Neural cell (in vitro differentiated cells): ENCODE results near the gene TGDS. TPM values are rescaled to one million over a fixed set of nuclear protein-coding genes. Genes with fewer than 3 reads are reported as not detected.

Experiments
- H2AFZ ChIP-seq: fragments of 200-600, 300-800 bp; sonication (generic), shearing (Covaris generic); 2 replicates; pipeline ENCODE4 v1.6.0; 2014; ENCODE audit warnings: low read depth, mild to moderate bottlenecking, antibody characterized with exemption, low read length, moderate library complexity
- H3F3A ChIP-seq: fragments of 200-600 bp; shearing (Covaris generic); 2 replicates; pipeline ENCODE4 v1.6.1; 2016; ENCODE audit warnings: mild to moderate bottlenecking, moderate library complexity, mixed read lengths, antibody characterized with exemption, low read length; ENCODE audit not compliant: insufficient read depth, poor library complexity, severe bottlenecking
- H3K27ac ChIP-seq: fragments of 200-600, 300-800 bp; sonication (generic), shearing (Covaris generic); 2 replicates; pipeline ENCODE4 v1.5.1; 2014; ENCODE audit warnings: mild to moderate bottlenecking, low read length, moderate library complexity
- H3K27me3 ChIP-seq: fragments of 300-800, 200-600 bp; sonication (generic), shearing (Covaris generic); 2 replicates; pipeline ENCODE4 v1.6.0; 2014; ENCODE audit warnings: mild to moderate bottlenecking, low read depth, low read length, moderate library complexity; ENCODE audit not compliant: insufficient read depth
- H3K36me3 ChIP-seq: fragments of 300-800, 200-600 bp; sonication (generic), shearing (Covaris generic); 2 replicates; pipeline ENCODE4 v1.5.1; 2014; ENCODE audit warnings: mild to moderate bottlenecking, antibody characterized with exemption, low read length, moderate library complexity; ENCODE audit not compliant: insufficient read depth
- H3K4me2 ChIP-seq: fragments of 300-800, 200-600 bp; sonication (generic), shearing (Covaris generic); 2 replicates; pipeline ENCODE4 v1.6.0; 2014; ENCODE audit warnings: mild to moderate bottlenecking, low read length
- H3K4me3 ChIP-seq: fragments of 300-800, 200-600 bp; sonication (generic), shearing (Covaris generic); 2 replicates; pipeline ENCODE4 v1.5.1; 2014; ENCODE audit warnings: mild to moderate bottlenecking, low read length, moderate library complexity
- H3K79me2 ChIP-seq: fragments of 200-600 bp; shearing (Covaris generic); replicated peaks from 2 replicates; pipeline ENCODE4 v1.6.0; 2014; ENCODE audit warnings: mild to moderate bottlenecking, low read length, moderate library complexity; ENCODE audit not compliant: insufficient read depth
- H3K9ac ChIP-seq: fragments of 300-800, 200-600 bp; sonication (generic), shearing (Covaris generic); 2 replicates; pipeline ENCODE4 v1.6.1; 2016; ENCODE audit warnings: mild to moderate bottlenecking, low read length, mixed read lengths
- H3K9me2 ChIP-seq: fragments of 200-600 bp; shearing (Covaris generic); 2 replicates; pipeline ENCODE4 v1.6.1; 2016; ENCODE audit warnings: mild to moderate bottlenecking, low read length, mixed read lengths; ENCODE audit not compliant: insufficient read depth
- H3K9me3 ChIP-seq: fragments of 200-600, 300-800 bp; sonication (generic), shearing (Covaris generic); 2 replicates; pipeline ENCODE4 v1.6.1; 2016; ENCODE audit warnings: mild to moderate bottlenecking, mixed run types, low read length, moderate library complexity, mixed read lengths
- H4K20me1 ChIP-seq: fragments of 200-600 bp; shearing (Covaris generic); 2 replicates; pipeline ENCODE4 v1.6.1; 2016; ENCODE audit warnings: mild to moderate bottlenecking, mixed run types; ENCODE audit not compliant: insufficient read depth
- EP300 ChIP-seq: fragments of 450-650 bp; conservative IDR thresholded peaks from 2 replicates; pipeline ENCODE4 v1.6.1; 2014; ENCODE audit warnings: antibody characterized with exemption, mild to moderate bottlenecking, moderate library complexity; ENCODE audit not compliant: poor library complexity, severe bottlenecking
- EZH2 ChIP-seq: fragments of 200-600, 300-800 bp; shearing (Covaris generic), sonication (generic); IDR thresholded peaks from 2 replicates; pipeline ENCODE4 v1.6.1; 2014; ENCODE audit warnings: antibody characterized with exemption, low read length, borderline replicate concordance, mild to moderate bottlenecking; ENCODE audit not compliant: insufficient read depth, poor library complexity, severe bottlenecking
- MXI1 ChIP-seq: fragments of 450-650 bp; conservative IDR thresholded peaks from 2 replicates; pipeline ENCODE4 v1.6.1; 2014; ENCODE audit warnings: antibody characterized with exemption, mild to moderate bottlenecking; ENCODE audit not compliant: poor library complexity, severe bottlenecking
- POLR2AphosphoS5 ChIP-seq: IDR thresholded peaks from 2 replicates; pipeline ENCODE4 v1.6.1; 2012
- RAD21 ChIP-seq: fragments of 450-650 bp; conservative IDR thresholded peaks from 2 replicates; pipeline ENCODE4 v1.6.1; 2014; ENCODE audit warnings: antibody characterized with exemption, mild to moderate bottlenecking, moderate library complexity
- SMC3 ChIP-seq: fragments of 450-650 bp; conservative IDR thresholded peaks from 2 replicates; pipeline ENCODE4 v1.6.1; 2014; ENCODE audit warnings: antibody characterized with exemption, mild to moderate bottlenecking, moderate library complexity; ENCODE audit not compliant: poor library complexity
- TAF1 ChIP-seq: IDR thresholded peaks from 2 replicates; pipeline ENCODE4 v1.6.1; 2012; ENCODE audit warnings: low read depth
- polyA plus RNA-seq: library from polyadenylated mRNA; depleted of rRNA; stranded (reverse); fragments of >200 nt; gene quantifications from 2 replicates; pipeline ENCODE4 v1.2.3, GENCODE V29; 2014
- TF ChIP-seq, protein P1 (sequence below): IDR thresholded peaks from 2 replicates; pipeline ENCODE4 v1.6.1; 2012; ENCODE audit warnings: borderline replicate concordance
- TF ChIP-seq, protein P2 (sequence below): fragments of 450-650 bp; IDR thresholded peaks from 2 replicates; pipeline ENCODE4 v1.5.1; 2014; ENCODE audit warnings: antibody characterized with exemption, mild to moderate bottlenecking, moderate library complexity; ENCODE audit not compliant: poor library complexity, severe bottlenecking

The TGDS gene
- polyA plus RNA-seq, 1 donor from 2014 or later, result 10.2 TPM

DNA sequence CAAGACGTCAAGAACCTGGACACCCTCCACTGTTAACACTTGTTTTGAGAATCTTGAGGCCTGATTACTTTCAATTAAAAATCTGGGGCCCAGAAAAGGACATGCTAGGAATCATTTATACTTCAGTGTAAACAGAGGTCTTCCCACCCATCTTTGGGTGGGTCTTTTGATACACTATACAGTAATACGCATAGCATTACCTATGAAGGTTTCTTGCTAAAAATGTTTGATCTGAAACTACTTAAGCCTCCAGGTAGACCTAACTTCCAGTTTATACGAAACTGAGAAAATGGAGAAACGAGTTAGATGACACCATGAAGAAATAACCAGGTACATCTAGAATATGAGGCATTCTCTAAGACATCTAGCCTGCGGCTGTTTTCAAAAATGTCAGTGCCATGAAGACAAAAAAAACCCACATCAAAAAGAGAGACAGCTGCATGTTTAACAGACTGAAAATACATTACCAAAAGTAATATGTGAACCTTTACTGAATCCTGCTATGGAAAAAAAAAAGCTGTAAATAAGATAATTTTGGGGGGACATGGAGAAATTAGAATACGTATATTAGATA, 36.6 kb downstream of the TGDS start:
- H3K36me3 ChIP-seq, result no peaks in the 10 kb centered on the region
- no peaks in the 10 kb centered on the region for H3K9me3 ChIP-seq
- no peaks in the 10 kb centered on the region for H3K27me3 ChIP-seq
- H4K20me1 ChIP-seq, result no peaks in the 10 kb centered on the region
- TF ChIP-seq EZH2 (no peak), SMC3 (no peak), EP300 (no peak), MXI1 (no peak), RAD21 (no peak), POLR2AphosphoS5 (no peak)
- TF ChIP-seq, protein P1, sequence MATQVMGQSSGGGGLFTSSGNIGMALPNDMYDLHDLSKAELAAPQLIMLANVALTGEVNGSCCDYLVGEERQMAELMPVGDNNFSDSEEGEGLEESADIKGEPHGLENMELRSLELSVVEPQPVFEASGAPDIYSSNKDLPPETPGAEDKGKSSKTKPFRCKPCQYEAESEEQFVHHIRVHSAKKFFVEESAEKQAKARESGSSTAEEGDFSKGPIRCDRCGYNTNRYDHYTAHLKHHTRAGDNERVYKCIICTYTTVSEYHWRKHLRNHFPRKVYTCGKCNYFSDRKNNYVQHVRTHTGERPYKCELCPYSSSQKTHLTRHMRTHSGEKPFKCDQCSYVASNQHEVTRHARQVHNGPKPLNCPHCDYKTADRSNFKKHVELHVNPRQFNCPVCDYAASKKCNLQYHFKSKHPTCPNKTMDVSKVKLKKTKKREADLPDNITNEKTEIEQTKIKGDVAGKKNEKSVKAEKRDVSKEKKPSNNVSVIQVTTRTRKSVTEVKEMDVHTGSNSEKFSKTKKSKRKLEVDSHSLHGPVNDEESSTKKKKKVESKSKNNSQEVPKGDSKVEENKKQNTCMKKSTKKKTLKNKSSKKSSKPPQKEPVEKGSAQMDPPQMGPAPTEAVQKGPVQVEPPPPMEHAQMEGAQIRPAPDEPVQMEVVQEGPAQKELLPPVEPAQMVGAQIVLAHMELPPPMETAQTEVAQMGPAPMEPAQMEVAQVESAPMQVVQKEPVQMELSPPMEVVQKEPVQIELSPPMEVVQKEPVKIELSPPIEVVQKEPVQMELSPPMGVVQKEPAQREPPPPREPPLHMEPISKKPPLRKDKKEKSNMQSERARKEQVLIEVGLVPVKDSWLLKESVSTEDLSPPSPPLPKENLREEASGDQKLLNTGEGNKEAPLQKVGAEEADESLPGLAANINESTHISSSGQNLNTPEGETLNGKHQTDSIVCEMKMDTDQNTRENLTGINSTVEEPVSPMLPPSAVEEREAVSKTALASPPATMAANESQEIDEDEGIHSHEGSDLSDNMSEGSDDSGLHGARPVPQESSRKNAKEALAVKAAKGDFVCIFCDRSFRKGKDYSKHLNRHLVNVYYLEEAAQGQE, result no peak
- TF ChIP-seq, protein P2, sequence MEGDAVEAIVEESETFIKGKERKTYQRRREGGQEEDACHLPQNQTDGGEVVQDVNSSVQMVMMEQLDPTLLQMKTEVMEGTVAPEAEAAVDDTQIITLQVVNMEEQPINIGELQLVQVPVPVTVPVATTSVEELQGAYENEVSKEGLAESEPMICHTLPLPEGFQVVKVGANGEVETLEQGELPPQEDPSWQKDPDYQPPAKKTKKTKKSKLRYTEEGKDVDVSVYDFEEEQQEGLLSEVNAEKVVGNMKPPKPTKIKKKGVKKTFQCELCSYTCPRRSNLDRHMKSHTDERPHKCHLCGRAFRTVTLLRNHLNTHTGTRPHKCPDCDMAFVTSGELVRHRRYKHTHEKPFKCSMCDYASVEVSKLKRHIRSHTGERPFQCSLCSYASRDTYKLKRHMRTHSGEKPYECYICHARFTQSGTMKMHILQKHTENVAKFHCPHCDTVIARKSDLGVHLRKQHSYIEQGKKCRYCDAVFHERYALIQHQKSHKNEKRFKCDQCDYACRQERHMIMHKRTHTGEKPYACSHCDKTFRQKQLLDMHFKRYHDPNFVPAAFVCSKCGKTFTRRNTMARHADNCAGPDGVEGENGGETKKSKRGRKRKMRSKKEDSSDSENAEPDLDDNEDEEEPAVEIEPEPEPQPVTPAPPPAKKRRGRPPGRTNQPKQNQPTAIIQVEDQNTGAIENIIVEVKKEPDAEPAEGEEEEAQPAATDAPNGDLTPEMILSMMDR, result no peak
- H3F3A ChIP-seq, result no peaks in the 10 kb centered on the region
- H3K4me3 ChIP-seq, result no peak overlapping the region
- no peak overlapping the region for H3K4me2 ChIP-seq
- no peaks in the 10 kb centered on the region for H3K9me2 ChIP-seq
- H2AFZ ChIP-seq, result no peak overlapping the region
- no peak overlapping the region for H3K27ac ChIP-seq
- no peak overlapping the region for H3K9ac ChIP-seq
- no peaks in the 10 kb centered on the region for H3K79me2 ChIP-seq

DNA sequence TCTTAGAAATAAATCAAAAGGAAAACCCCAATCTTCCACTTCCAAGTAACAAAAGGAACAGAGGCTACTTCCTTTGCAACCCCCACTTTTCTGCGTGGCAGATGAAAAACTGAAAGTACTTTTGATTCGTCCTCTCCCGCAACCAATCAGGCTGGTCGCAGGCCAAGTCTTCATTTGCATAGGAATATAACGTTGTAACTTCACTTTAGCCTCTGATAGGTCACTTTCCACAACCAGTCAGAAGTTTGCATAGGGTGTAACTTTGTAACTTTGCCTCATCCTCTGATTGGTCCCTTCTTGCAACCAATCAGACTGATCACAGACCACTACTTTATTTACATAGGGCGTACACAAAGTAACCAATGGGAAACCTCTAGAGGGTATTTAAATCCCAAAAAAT, 37.2 kb downstream of the TGDS start:
- Histone ChIP-seq H3K9me2 (no peaks in the 10 kb centered on the region), H3K79me2 (no peaks in the 10 kb centered on the region), H3K9ac (no peak overlapping the region), H3F3A (no peaks in the 10 kb centered on the region), H3K27me3 (no peaks in the 10 kb centered on the region), H3K4me3 (no peak overlapping the region), H3K4me2 (no peak overlapping the region), H3K27ac (no peak overlapping the region), H3K9me3 (no peaks in the 10 kb centered on the region), H4K20me1 (no peaks in the 10 kb centered on the region), H3K36me3 (no peaks in the 10 kb centered on the region), H2AFZ (no peak overlapping the region)
- TF ChIP-seq TAF1 (no peak), POLR2AphosphoS5 (no peak), MXI1 (no peak), SMC3 (no peak), EP300 (no peak), EZH2 (no peak), RAD21 (no peak)
- TF ChIP-seq, protein P2, result no peak
